Prostate gland (tissue), 2 donors: ENCODE results near the gene TUBGCP3. TPM values are rescaled to one million over a fixed set of nuclear protein-coding genes. Genes with fewer than 3 reads are reported as not detected.

Experiments
- DNase-seq: peaks from one replicate; pipeline ENCODE4 v3.0.0-alpha.2; 2019; ENCODE audit warnings: low spot score
- H3K27ac ChIP-seq, 2 donors: fragments of 200-600 bp; sonication (generic); 2 replicates each; pipeline ENCODE4 v1.5.1; 2017 to 2019
- H3K27me3 ChIP-seq: fragments of 200-600 bp; sonication (generic); replicated peaks from 2 replicates; pipeline ENCODE4 v1.5.1; 2019; ENCODE audit not compliant: insufficient read depth
- H3K36me3 ChIP-seq, 2 donors: fragments of 200-600 bp; sonication (generic); 1 replicate in 1 of 2; 2 replicates in 1 of 2; pipeline versions ENCODE4 v1.5.1 to v1.8.1; 2017 to 2019
- H3K4me1 ChIP-seq: fragments of 200-600 bp; sonication (generic); replicated peaks from 2 replicates; pipeline ENCODE4 v1.5.1; 2019
- H3K4me3 ChIP-seq, 2 donors: fragments of 200-600 bp; sonication (generic); 2 replicates each; pipeline ENCODE4 v1.5.1; 2017 to 2019
- H3K9me3 ChIP-seq: fragments of 200-600 bp; sonication (generic); 2 replicates; pipeline ENCODE4 v1.5.1; 2017
- POLR2A ChIP-seq: fragments of 450-650 bp; IDR thresholded peaks from one replicate; pipeline ENCODE4 v1.6.1; 2016; ENCODE audit warnings: antibody characterized with exemption, mild to moderate bottlenecking
- POLR2AphosphoS5 ChIP-seq: sonication (generic); formaldehyde crosslinking; IDR thresholded peaks from one replicate; pipeline ENCODE4 v1.6.1; 2017; ENCODE audit warnings: antibody characterized with exemption
- WGBS: methylation state at CpG from one replicate; pipeline ENCODE4 v1.1.5; 2018; 5-methylcytosine and 5-hydroxymethylcytosine counted together
- intact Hi-C: fragments of 100-400 bp; cut with DNase I; formaldehyde crosslinking; loops from one replicate; pipeline ENCODE4 v1.14.2; 2022
- total RNA-seq, 2 donors: library from RNA; depleted of rRNA; stranded (reverse); fragments of >200 nt; gene quantifications; one replicate each; pipeline ENCODE4 v1.1.0, GENCODE V29; 2016
- TF ChIP-seq, protein P1 (sequence below), 4 experiments: fragments of 200-600 bp in 2 of 4; fragments of 450-650 bp in 2 of 4; sonication (generic) in 2 of 4; IDR thresholded peaks; 1 replicate in 3 of 4; 2 replicates in 1 of 4; pipeline ENCODE4 v1.5.1; 2016 to 2019; ENCODE audit warnings: antibody characterized with exemption in 4 of 4, mild to moderate bottlenecking in 2 of 4, moderate library complexity in 2 of 4

The TUBGCP3 gene
- total RNA-seq, 2 donors from 2014 or later: 19.7 to 37.5 TPM

DNA sequence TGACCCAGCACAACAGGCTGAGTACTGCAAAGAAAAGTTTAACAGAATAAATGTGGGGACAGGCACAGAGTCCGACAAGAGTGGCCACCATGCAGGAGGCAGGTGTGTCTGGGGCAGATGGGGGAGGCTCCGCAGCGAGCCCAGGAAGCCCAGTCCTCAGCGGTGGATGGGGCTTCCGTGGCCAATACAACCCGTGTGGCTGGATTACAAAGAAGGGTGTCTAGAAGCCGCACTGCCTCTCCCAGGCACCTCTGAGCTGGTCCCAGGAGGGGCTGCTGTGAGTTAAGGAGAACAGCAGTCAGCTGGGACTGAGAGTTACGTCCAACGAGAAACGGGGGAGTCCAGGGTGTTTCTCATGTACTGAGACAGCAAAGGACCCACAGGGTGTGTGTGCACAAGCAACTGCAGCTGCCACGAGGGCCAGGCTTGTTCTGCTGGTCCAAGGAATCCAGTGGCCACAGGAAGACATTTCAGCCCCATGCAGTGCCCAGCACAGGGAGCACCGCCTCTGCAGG, 141.5 kb downstream of the TUBGCP3 start:
- intact Hi-C loops: loop anchor here (5.0 kb wide), 1 partner anchor 161 kb away; no protein-coding TSS in a partner anchor
- H3K27ac ChIP-seq: no peak overlapping the region
- WGBS: 75% methylated on average over 12 of the region's 12 CpGs
- TF ChIP-seq, protein P1, sequence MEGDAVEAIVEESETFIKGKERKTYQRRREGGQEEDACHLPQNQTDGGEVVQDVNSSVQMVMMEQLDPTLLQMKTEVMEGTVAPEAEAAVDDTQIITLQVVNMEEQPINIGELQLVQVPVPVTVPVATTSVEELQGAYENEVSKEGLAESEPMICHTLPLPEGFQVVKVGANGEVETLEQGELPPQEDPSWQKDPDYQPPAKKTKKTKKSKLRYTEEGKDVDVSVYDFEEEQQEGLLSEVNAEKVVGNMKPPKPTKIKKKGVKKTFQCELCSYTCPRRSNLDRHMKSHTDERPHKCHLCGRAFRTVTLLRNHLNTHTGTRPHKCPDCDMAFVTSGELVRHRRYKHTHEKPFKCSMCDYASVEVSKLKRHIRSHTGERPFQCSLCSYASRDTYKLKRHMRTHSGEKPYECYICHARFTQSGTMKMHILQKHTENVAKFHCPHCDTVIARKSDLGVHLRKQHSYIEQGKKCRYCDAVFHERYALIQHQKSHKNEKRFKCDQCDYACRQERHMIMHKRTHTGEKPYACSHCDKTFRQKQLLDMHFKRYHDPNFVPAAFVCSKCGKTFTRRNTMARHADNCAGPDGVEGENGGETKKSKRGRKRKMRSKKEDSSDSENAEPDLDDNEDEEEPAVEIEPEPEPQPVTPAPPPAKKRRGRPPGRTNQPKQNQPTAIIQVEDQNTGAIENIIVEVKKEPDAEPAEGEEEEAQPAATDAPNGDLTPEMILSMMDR (IDR thresholded peaks at IDR 0.05): no peak
- TF ChIP-seq POLR2A (no peak), POLR2AphosphoS5 (no peak)
- DNase-seq: no peak
- H3K27me3 ChIP-seq: peaks cover 12% of the 10 kb centered on the region
- no peak overlapping the region for H3K4me3 ChIP-seq
- no peaks in the 10 kb centered on the region for H3K36me3 ChIP-seq
- H3K9me3 ChIP-seq: no peaks in the 10 kb centered on the region
- H3K4me1 ChIP-seq: no peaks in the 10 kb centered on the region

DNA sequence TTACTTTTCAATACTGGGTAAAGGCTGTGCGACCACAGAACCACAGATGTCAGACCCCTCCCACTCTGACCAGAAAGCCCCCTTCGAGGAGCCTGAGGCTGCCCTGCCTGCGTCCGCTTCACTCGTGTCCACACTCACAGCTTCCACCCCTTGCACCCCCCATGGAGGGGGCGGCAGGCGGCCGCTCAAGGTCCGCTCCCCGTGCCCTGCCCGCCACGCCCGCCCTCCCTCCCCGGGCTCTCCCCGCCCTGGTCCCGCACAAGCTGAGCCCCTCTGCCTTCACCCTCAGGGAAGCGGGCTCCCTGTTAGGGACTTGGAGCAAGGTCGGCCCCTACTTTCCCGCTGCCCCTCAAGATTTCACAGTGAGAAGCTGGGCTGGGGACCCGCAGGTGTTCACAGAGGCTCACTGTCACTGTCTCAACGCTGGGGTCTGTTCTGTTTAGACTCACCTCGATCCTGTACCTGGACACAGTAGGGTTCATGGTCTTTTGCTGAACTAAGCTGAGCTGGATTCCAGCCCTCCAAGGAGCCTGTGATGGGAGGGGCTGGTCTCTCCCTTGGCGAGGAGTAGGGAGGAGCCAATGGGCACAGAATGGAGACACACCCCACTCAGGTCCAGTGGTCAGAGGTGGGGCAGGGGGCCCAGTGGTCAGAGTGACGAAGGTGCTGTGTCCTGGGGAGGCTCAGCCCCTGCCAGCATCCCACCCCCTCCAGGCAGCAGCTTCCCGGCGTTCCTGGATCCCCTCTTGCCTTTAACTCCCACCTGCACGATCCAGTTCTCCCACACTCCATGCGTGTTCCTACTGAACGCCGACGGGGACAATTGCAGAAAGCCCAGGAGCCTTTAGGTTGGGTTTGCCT, 142.3 kb downstream of the TUBGCP3 start:
- H3K9me3 ChIP-seq: no peaks in the 10 kb centered on the region
- no peaks in the 10 kb centered on the region for H3K4me1 ChIP-seq
- H3K36me3 ChIP-seq: no peaks in the 10 kb centered on the region
- TF ChIP-seq POLR2A: no peak
- TF ChIP-seq POLR2AphosphoS5: no peak
- TF ChIP-seq, protein P1 (IDR thresholded peaks at IDR 0.05): no peak
- H3K27ac ChIP-seq: no peak overlapping the region
- peaks cover 12% of the 10 kb centered on the region for H3K27me3 ChIP-seq
- intact Hi-C loops: loop anchor here (2.0 to 5.0 kb wide), 2 partner anchors 162 to 969 kb away; no protein-coding TSS in a partner anchor
- 62% methylated on average over 31 of the region's 31 CpGs for WGBS
- H3K4me3 ChIP-seq: no peak overlapping the region
- DNase-seq: no peak

DNA sequence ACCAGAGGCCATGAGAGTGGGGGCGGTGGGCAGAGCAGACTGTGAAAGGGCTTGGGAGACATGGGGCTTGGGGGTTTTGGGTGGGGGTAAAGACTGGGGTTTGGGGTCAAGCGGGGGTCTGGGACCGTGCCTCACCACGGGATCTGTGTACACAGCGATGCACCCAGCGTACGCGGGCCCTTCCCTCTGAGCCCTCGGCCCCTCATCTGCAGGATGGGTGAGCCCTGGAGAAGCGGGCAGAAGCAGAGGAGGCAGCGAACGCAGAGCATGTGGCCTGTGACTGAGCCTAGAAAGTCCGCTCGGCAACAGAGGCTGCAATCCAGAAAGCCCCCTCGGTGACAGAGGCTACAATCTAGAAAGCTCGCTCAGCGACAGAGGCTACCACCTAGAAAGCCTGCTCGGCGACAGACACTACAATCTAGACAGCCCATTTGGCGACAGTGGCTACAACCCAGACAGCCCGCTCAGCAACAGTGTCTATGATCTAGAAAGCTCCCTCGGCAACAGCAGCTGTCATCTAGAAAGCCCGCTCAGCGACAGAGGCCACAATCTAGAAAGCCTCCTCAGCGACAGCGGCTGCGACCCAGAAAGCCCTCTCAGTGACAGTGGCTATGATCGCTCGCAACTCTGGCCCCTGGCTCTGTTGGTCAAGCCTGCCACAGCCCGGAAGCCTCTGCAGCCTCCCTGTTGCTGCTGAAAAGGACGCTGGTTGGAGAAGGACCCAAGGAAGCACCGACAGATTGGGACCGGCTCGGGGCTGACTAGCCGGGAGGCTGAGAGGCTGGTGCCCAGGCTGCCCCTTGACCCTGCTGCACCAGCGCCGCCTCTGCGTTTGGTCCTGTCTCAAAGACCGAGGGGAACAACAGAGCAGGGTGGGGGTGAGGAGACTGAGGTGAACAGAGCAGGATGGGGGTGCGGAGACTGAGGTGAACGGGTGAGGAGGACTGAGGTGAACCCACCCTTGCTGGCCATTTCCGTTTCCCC, 143.2 kb downstream of the TUBGCP3 start:
- no peak overlapping the region for H3K27ac ChIP-seq
- no peak for DNase-seq
- H3K27me3 ChIP-seq: peaks cover 12% of the 10 kb centered on the region
- H3K9me3 ChIP-seq: no peaks in the 10 kb centered on the region
- TF ChIP-seq, protein P1 (IDR thresholded peaks at IDR 0.05): no peak
- no peak for TF ChIP-seq POLR2AphosphoS5
- TF ChIP-seq POLR2A: no peak
- no peaks in the 10 kb centered on the region for H3K4me1 ChIP-seq
- no peak overlapping the region for H3K4me3 ChIP-seq
- H3K36me3 ChIP-seq: no peaks in the 10 kb centered on the region
- 81% methylated on average over 42 of the region's 42 CpGs for WGBS
- intact Hi-C loops: loop anchor here (2.0 to 5.0 kb wide), 2 partner anchors 163 to 968 kb away; no protein-coding TSS in a partner anchor

DNA sequence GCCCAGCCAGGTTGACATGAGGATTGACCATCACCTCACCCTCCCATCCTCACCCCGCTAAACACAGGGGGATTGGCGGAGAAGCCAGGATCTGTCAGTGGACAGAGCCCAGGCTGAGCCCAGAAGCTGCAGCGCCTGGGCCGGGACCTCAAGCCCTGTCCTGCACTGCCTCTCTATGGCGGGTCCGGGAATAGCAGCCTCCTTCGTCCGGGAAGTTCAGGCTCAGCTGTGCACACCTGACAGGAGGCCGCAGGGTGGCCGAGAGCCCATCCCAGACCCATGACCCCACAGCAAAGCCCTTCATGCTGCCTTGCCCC, 144.0 kb downstream of the TUBGCP3 start:
- Histone ChIP-seq H3K4me3 (no peak overlapping the region), H3K9me3 (no peaks in the 10 kb centered on the region), H3K27ac (no peak overlapping the region), H3K27me3 (peaks cover 12% of the 10 kb centered on the region), H3K36me3 (no peaks in the 10 kb centered on the region), H3K4me1 (no peaks in the 10 kb centered on the region)
- TF ChIP-seq POLR2A (no peak), POLR2AphosphoS5 (no peak)
- TF ChIP-seq, protein P1 (IDR thresholded peaks at IDR 0.05): peak; percentile 56 to 80 (median 72)
- WGBS: 3% methylated on average over 10 of the region's 10 CpGs
- intact Hi-C loops: loop anchor here (2.0 kb wide), 1 partner anchor 967 kb away; no protein-coding TSS in a partner anchor
- peak; percentile 36 for DNase-seq
